NCI-H146 treated with DMSO at 0.1 percent for 48 hours (cell line): Measurements from ENCODE around the gene TTC28.
"Not testable (repeated sequence)": the region's sequence is repeated elsewhere in the genome, so short reads cannot be mapped to it uniquely, and the experiment has no call there.

Experiments used
- DNase-seq: peaks from one replicate; lab custom pipeline; 2025; ENCODE audit not compliant: unreplicated experiment; lab: John Stamatoyannopoulos, UW

The TTC28 gene

DNA sequence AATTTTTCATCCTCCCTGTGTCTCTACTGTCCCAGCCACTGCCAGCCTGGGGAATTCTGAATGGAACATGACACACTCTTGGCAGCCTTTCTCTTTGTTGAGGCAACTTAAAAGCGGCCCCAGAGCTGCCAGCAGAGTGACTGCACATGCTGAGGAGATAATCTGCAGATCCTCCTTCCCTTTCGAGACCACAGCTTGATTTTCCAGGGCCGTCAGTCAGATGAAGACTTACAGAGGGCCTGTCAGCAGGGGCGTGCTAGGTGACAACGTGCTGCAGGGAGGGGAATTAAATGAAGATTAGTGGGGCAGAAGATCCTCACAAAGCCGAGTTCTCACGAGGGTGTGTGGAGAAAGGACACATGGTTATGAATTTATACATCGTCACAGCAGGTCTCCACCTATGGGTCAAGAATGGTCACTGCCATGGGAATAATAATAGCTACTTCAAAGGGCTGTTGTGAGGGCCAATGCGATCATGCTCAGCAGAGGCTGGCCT lies 567.0 kb downstream of the TTC28 start:
- DNase-seq: no peak

DNA sequence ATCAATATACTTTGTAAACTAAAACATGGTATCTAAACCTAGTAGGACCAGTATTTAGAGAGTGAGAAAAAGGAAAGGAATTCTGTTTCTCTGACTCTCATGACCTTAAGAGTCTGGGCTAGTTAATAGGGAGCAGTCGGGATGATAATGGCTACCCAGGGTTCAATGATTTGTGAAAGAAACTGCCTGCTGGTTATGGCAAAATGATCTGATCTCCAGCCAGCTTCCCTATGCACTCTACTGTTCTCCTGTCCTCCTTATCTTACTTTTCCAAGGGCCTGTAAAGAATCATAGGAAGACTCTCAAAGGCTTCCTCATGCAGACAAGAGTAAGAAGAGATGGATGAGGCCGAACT lies 567.5 kb downstream of the TTC28 start:
- no peak for DNase-seq

DNA sequence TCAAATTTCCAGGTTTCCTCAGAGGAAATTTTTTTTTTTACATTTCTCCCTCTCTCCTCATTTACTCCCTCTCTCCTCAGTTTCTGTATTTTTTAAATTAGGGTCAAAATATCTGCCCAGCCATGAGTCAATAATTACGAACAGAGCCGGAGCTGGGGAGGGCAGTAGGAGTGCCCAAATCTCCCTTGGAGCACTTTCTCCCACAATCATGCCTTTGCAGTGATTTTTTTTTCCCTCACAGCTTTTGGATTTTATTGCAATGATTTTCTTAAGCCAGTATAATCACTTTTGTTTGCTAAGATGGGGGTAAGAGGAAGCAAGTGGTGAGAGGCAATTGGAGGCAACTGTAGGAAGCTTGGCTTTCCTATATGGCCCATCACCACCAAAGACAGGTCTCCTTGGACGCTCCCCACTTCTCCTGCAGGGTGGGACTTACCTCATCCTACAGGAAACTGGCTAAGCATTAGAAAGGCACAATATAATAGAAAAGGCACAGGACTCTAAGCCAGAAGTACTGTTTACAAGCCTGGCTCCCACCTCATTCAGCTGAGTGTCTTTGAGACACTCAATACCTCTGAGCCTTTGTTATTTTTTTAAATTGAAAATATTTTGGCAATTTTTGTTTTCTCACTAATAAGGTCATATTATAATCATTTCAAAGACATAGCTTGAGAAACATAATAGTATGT lies 568.0 kb downstream of the TTC28 start:
- no peak for DNase-seq

DNA sequence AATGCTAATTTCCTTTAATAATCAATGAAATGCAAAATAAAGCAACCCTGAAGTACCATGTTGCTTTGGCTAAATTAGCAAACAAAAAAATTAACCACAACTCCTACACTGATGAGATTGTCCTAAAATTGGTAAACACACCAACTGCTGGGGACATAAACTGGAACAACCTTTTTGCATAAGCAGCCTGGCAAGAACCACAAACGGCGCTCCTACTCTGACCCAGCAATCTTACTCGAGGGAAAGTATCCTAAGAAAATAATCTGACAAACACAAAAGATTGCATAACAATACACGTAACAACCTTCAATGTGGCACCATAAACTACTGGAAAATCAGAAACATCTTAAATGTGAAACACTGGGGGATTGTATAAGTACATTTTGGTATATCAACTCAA lies 570.8 kb downstream of the TTC28 start:
- DNase-seq: no peak

DNA sequence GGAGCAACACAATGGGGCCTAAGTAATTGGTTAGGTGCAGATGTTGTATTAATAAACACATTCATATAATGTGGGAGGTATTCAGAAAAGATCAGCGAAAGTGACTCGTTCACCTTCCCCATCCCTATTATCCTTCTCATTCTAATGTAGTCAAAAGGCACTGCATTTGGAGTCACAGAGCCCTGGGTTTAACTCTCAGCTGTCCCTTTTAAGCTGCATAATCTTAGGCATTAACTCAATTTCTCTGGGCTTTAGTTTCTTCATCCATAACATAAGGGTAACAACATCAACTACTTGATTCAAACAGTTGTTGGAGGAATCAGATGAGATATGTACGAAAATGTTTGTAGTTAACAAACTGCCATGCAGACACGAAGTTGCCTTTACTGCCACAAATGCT lies 573.0 kb downstream of the TTC28 start:
- no peak for DNase-seq

DNA sequence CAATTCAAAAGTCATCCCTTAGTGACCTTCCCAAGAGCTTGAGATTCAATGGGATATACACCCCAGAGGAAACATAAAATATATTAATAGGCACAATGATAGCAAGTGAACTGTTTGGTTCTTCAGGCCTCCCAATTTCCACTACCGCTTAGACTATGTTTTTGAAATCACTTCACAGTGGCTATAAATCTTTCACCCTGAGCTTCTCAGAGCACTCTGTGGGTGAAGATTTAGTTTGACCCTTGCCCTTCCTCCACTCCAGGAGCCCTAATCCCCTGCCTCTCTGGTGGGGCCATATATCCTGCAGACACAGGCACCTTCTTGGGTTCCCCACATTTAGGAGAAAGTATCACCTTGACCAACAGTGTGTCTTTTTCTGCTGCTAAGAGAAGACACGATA lies 573.7 kb downstream of the TTC28 start:
- no peak for DNase-seq

DNA sequence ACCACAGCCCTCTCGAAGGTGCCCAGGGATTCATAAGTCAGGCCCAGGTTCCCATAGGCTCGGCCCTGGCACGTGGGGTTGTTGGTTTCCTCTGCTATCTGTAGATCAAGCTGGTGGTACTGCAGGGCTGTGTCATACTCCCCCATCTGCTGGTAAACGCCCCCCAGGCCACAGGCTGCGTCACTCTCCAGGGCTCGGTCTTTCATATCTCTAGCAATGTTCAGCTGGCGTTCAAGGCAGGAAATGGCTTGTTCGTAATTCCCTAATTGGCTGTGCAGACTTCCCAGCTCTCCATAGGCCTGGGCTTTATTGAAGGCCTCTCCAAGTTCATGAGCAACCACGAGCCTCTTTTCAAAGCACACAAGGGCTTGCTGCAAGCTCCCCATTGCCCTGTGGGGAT lies 574.2 kb downstream of the TTC28 start:
- no peak for DNase-seq

DNA sequence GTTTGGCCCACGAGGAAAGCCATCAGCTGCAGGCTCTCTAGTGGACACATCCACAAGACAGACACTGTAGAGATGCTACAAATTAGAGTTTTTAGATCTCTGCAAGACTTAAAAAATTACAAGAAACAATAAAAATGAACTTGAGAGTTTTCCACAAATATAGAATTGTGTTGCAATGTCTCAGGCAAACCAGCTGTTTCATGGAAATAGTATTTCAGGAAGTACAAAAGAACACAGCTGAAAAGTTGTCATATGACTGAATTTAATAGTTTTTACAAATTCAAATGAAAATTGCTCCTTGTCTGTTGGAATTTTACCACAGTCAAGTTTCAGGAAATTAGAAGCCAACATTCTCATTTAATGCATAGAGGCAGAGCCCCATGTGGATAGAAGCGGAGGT lies 576.0 kb downstream of the TTC28 start:
- no peak for DNase-seq

DNA sequence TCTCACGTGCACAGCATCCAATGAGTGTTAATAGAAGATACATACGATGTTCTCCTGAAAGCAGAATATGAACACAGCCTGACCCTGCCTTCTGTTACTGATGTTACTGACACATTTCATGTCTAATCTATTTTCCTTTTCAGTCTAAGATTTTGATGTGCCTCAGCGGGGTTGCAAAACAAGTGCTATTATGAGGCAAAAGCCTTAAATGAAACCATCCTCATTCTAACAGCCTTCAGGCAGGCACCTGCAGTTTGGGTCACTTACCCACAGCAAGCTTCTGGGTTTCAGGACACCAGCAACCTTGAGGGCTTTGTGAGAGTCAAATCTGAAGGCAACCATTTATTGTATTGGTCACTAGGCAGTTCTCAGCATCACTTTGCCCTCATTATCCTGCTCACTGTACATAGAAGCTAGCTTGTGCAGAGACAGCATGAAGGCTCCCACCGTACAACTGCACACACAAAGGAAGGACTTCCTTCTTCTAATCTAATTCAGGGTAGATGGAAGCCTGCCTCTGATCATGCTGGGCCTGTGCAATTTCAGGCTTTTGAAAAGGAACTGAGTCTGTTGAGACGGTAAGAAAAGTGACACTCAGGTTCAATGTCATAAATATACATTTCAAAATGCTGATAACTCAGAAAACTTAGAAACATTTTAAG lies 577.4 kb downstream of the TTC28 start:
- no peak for DNase-seq

DNA sequence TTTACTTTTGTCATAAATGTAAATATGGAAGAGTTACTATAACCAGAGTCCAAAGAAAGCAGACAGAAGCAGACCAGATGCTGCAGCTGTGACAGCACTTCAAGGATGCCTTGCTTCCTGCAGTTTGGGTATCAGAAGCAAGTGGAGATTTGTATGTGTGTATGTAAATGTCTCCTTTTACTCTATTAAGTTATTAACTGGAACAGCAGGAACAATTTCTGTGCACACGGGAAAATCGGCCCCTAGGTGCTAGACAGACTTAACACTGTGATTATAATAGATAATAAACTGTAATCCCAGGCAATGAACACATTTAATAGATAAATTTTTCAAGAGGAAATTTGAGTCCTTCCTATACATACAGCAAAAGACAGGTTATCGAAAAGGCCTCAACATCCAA lies 582.0 kb downstream of the TTC28 start:
- no peak for DNase-seq

DNA sequence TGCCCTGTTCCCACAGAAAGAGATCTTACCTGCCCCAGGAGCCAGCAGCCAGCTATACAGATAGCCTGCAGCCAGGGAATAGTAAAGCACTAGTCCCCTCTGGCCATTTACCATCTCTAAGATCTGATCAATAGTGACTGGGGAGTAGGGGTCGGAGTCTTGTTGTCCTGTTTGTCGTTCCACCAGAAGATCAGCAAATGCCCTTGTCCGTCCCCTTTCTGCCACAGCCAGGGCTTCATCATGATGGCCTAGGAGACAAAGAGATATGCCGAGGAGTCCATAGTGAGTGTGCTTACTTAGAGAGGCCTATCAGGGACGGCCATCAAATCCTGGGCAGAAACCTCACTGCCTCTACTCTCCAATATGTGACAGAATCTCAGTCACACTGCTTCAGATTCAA lies 583.5 kb downstream of the TTC28 start:
- DNase-seq: no peak

DNA sequence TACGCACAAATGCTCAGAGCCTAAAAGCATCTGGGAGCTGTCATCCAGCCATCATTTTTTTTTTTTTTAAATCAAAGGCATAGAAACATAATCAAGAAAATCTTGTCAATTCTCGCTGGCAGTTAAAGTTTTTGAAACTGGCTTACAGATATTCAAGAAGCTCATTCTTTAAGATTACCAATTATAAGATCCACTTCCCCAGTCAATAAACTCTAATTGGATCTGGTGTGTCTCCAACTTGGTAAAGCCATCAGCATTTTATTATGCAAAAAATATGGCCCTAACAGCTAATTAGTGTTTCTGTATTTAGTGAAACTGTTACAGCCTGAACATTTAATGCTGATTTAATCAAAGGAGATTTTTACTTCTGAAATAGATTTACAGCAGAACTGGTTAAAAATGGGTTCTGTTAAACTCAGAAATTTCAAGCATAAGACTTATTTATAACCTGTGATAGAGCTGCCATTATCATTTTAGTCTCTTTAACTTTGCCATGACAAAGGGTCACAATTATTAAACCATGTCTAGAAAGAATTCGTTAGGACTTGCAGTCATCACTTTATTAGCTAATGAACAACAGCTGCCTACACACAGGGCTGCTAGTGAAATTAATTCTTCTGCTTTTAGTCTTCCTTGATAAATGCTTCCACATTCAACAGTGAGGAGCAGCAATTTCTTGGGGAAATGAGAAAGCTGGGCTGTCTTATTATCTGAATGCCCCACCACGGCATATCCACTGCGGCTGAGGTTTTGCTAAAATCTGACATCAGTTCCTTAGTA lies 584.1 kb downstream of the TTC28 start:
- DNase-seq: no peak

DNA sequence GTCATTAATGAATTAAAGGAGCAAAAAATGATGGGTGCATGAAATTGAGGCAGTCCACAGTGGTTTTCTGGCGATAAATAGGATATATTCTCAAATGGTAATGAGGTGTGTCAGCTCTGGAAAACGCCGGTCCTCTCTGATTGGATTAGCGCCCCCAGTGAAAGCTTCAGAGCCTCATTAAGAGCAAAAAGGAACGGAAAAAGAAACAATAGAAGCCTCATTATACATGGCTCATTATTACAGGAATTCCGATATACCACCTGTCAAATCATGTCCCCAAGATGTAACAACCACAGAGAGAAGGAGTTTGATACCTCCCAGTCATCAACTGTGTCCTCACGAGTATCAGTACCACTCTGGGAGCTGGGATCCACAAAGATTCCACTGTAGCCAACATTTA lies 584.9 kb downstream of the TTC28 start:
- DNase-seq: no peak

DNA sequence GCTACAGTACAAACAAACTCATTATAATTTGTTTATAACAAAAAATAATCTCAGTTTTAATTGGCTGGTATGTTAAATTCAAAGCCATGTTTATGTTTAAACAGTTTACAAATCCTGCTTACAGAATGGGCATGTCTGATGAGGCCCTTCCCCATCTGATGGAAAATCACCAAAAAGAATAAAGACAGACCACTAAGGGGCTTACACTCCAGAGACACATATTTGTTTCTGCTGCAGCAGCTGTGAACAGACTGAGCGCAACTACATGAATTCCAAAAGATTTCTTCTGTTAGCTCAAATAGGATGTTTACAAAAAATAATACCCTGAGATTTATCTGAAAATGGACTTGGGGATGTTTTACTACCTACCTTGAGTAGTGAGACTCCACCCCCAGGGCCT lies 585.9 kb downstream of the TTC28 start:
- no peak for DNase-seq

DNA sequence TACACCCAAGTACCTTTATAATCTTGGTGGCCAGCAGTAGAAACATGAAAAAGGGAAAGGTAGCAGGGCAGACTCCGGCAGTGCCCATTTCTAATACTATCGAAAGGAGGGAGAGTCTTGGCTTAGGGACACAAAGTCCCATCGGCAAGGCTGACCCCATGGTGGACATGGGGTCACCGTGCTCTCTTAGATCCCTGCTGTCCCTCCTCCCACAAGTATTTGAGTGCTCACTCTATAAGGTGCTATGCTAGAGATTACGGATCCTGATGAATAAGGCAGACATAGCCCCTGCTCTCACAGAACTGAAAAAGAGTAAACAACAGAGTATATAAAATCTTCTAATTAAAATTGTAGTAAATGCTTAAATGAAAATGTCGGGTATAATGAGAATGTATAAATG lies 588.2 kb downstream of the TTC28 start:
- no peak for DNase-seq

DNA sequence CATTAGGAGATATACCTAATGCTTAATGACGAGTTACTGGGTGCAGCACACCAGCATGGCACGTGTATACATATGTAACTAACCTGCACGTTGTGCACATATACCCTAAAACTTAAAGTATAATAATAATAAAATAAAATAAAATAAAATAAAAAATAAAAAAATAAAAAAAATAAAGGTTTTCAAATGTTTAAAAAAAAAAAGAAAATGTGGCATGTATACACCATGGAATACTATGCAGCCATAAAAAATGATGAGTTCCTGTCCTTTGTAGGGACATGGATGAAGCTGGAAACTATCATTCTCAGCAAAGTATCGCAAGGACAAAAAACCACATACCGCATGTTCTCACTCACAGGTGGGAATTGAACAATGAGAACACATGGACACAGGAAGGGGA lies 590.1 kb downstream of the TTC28 start:
- not testable (repeated sequence) for DNase-seq

DNA sequence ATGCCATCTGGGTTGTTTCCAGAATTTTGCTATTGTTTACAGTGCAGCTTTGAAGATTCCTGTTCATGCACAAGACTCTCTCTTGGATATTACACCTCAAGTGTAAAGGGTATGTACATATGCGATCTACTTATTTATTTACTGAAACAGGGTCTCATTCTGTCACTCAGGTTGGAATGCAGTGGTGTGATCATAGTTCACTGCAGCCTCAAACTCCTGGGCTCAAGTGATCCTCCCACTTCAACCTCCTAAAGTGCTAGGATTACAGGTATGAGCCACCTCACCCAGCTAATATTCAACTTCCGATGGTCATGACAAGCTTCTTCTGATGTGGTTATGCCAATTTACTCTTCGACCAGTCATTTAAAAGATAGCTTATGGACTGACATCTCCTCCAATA lies 602.5 kb downstream of the TTC28 start:
- DNase-seq: no peak

DNA sequence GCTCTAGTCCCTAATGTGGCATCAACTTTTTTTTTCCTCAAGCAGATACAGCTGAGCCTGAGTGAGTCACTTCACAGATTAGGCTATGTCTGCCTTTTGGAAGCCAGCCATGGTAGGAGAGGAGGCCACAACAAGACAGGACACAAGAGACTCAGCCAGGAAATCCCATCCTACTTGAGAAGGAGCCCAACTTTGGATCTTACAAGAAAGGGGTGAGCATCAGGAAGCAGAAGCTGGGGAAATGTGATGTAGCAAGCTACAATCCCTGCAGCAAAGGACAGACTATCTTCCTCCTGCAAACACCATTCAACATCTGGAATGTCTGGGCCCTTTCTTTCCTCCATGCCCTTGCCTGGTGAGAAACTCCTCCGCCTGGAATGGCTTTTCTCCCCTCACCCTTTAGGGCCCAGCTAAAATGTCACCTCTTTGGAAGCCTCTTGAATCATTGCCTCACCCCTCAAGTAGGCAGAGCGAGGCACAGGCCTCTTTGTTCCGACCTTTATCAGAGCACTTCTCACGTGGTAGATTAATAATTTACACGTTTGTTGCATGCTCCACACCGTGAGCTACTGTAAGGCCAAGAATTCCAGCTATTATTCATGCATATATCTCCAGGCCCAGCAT lies 604.2 kb downstream of the TTC28 start:
- DNase-seq: no peak

DNA sequence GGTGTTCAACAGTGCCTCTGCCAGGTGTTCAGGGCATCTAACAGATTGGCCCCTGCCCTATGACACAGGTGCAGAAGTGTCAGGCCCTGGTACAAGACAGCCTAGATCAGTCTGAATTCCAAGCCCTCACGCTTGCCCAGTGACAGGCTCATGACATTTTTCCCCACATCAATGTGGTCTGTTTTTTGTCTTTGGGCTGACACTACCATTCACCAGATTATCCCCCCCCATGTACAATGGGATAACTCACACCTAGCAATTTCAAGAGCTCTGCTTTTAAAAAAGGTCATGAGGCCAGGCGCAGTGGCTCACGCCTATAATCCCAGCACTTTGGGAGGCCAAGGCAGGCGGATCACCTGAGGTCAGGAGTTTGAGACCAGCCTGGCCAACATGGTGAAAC lies 605.1 kb downstream of the TTC28 start:
- no peak for DNase-seq

DNA sequence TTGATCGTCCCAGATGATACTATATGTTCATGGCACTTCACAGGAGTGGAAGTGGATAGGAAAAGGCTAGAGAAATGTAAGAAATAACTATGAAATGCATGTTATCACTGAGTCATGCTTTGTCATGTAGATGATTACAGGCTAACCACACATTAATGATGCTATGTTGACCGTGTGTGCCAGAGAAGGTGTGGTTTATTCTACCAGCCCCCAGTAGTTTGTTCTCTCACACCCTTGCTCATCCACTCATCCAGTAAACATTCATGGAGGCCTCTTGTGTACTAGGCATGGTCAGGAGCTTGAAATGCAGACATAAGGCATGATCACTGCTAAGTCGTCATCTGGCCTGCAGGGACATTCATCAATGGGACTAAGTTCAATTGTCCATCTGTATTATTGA lies 607.6 kb downstream of the TTC28 start:
- no peak for DNase-seq

DNA sequence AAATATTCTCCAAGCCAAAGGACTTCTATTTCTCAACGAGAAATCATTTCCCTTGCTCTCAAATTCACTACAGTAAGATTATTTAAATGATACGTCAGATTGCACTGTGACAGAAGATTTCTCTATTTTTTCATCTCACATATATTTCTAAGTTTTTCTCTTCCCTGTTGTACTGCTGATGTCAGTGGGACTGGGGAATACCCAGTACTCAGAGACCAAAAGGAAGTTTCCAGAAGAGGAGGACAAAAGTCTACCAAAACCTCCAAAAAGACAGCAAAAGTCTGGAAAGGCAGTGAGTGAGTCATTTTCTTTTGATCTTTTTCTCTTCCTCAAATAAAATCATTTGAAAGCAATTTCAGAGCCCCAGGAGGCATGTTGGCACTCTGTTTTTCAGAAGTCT lies 610.8 kb downstream of the TTC28 start:
- no peak for DNase-seq

DNA sequence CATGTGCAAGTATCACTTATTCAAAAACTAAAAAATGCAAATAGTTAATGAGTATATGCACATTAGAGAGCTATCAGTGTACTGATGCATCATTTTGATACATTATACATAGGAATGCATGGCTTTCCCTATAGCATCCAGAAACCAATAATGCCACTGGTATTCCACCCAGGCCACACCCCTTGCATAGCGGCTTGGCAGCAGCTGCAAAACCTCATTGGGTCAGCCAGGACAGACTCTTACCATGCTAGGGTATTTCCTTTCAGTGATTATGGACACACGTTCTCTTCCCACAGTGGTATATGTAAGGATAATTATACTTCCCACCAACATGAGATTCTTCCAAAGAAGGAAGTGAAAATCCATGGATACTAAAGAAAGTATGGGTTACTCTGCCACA lies 614.7 kb downstream of the TTC28 start:
- DNase-seq: no peak
